Stimulated activated CD8-positive, alpha-beta memory T cell treated with anti-CD3 and anti-CD28 coated beads, Interleukin-7, amount 100 ng/mL, for 4 hours (primary cell): Measurements from ENCODE around the gene PLXNA4.

Experiments used
- DNase-seq, 2 donors: peaks; one replicate each; pipeline ENCODE4 v3.0.0-alpha.2; 2020; ENCODE audit warnings: low read depth in 2 of 2

The PLXNA4 gene

GRCh38 chr7:132312531-132313055, 263.7 kb downstream of the PLXNA4 start:
- DNase-seq, result no peak

- DNase-seq, result no peak
These were observed 264.5 kb downstream of the PLXNA4 start for GRCh38 chr7:132311733-132312132.

GRCh38 chr7:132309102-132309805, 267.0 kb downstream of the PLXNA4 start:
- DNase-seq, result no peak

- no peak for DNase-seq
These were observed 268.8 kb downstream of the PLXNA4 start for GRCh38 chr7:132307465-132307864.

- DNase-seq, result no peak
These were observed 275.5 kb downstream of the PLXNA4 start for GRCh38 chr7:132300599-132301277.

- no peak for DNase-seq
These were observed 277.5 kb downstream of the PLXNA4 start for GRCh38 chr7:132298790-132299189.

- no peak for DNase-seq
These were observed 279.4 kb downstream of the PLXNA4 start for GRCh38 chr7:132296820-132297219.

GRCh38 chr7:132295175-132295574, 281.1 kb downstream of the PLXNA4 start:
- no peak for DNase-seq

- no peak for DNase-seq
These were observed 283.5 kb downstream of the PLXNA4 start for GRCh38 chr7:132292803-132293202.

- DNase-seq, result no peak
These were observed 284.8 kb downstream of the PLXNA4 start for GRCh38 chr7:132291481-132291880.

GRCh38 chr7:132290021-132290420, 286.2 kb downstream of the PLXNA4 start:
- no peak for DNase-seq

- no peak for DNase-seq
These were observed 289.4 kb downstream of the PLXNA4 start for GRCh38 chr7:132286836-132287235.

- DNase-seq, result no peak
These were observed 295.9 kb downstream of the PLXNA4 start for GRCh38 chr7:132280335-132280734.

- no peak for DNase-seq
These were observed 296.6 kb downstream of the PLXNA4 start for GRCh38 chr7:132279718-132280117.

- no peak for DNase-seq
These were observed 299.1 kb downstream of the PLXNA4 start for GRCh38 chr7:132276976-132277725.

- DNase-seq, result no peak
These were observed 300.0 kb downstream of the PLXNA4 start for GRCh38 chr7:132276234-132276630.

- DNase-seq, result no peak
These were observed 300.6 kb downstream of the PLXNA4 start for GRCh38 chr7:132275416-132276233.

- DNase-seq, result no peak
These were observed 303.4 kb downstream of the PLXNA4 start for GRCh38 chr7:132272763-132273371.

- no peak for DNase-seq
These were observed 305.8 kb downstream of the PLXNA4 start for GRCh38 chr7:132270517-132270916.

- no peak for DNase-seq
These were observed 306.6 kb downstream of the PLXNA4 start for GRCh38 chr7:132269718-132270117.

GRCh38 chr7:132263151-132263550, 313.1 kb downstream of the PLXNA4 start:
- no peak for DNase-seq
